OCI-LY7 (cell line): Measurements from ENCODE around the gene RNASET2. TPM values are rescaled to one million over a fixed set of nuclear protein-coding genes. Genes with fewer than 3 reads are reported as not detected.
"Not testable (repeated sequence)": the region's sequence is repeated elsewhere in the genome, so short reads cannot be mapped to it uniquely, and the experiment has no call there.

Experiments used
- BruUV-seq: library from RNA; stranded (reverse); fragments of 400-500 nt; replicated peaks from 2 replicates; lab custom pipeline; 2021; lab: Mats Ljungman, UMichigan
- CTCF ChIA-PET: fragments of 300-600 bp; sonication (Branson Sonifier 250); formaldehyde crosslinking; loops from one replicate; lab custom pipeline; 2022; ENCODE audit warnings: antibody characterized with exemption; ENCODE audit not compliant: unreplicated experiment; lab: Charles Lee
- POLR2A ChIA-PET: fragments of 300-600 bp; sonication (Branson Sonifier 250); formaldehyde crosslinking; loops from one replicate; lab custom pipeline; 2022; ENCODE audit warnings: antibody characterized with exemption; lab: Charles Lee
- DNase-seq: peaks from one replicate; pipeline ENCODE4 v3.0.0-alpha.2; 2015; ENCODE audit warnings: low spot score
- H2AFZ ChIP-seq: fragments of 200-600 bp; sonication (generic), shearing (Covaris generic); 2 replicates; pipeline ENCODE4 v1.6.1; 2014; ENCODE audit warnings: mild to moderate bottlenecking, antibody characterized with exemption, low read length, moderate library complexity
- H3K27ac ChIP-seq: fragments of 200-600 bp; sonication (generic); 2 replicates; pipeline ENCODE4 v1.5.1; 2014; ENCODE audit warnings: mixed run types, low read depth, mild to moderate bottlenecking, moderate library complexity, low read length, inconsistent platforms; ENCODE audit not compliant: poor library complexity, severe bottlenecking
- H3K36me3 ChIP-seq: fragments of 200-600 bp; sonication (generic); 2 replicates; pipeline ENCODE4 v1.6.1; 2014; ENCODE audit warnings: mild to moderate bottlenecking, antibody characterized with exemption, low read length, moderate library complexity, mixed read lengths; ENCODE audit not compliant: insufficient read depth
- H3K4me1 ChIP-seq: fragments of 200-600 bp; sonication (generic); 2 replicates; pipeline ENCODE4 v1.5.1; 2014; ENCODE audit warnings: mild to moderate bottlenecking, low read length; ENCODE audit not compliant: insufficient read depth, poor library complexity, severe bottlenecking
- H3K4me2 ChIP-seq: fragments of 200-600 bp; sonication (generic); 2 replicates; pipeline ENCODE4 v1.6.1; 2014; ENCODE audit warnings: mild to moderate bottlenecking, low read length
- H3K4me3 ChIP-seq: fragments of 200-600 bp; sonication (generic); 2 replicates; pipeline ENCODE4 v1.5.1; 2014; ENCODE audit warnings: mild to moderate bottlenecking, low read depth, low read length; ENCODE audit not compliant: poor library complexity, severe bottlenecking
- H3K79me2 ChIP-seq: fragments of 200-600 bp; sonication (generic); 2 replicates; pipeline ENCODE4 v1.6.1; 2016; ENCODE audit warnings: low read depth, mild to moderate bottlenecking, low read length, moderate library complexity, mixed read lengths; ENCODE audit not compliant: insufficient read depth
- H3K9me2 ChIP-seq: fragments of 200-600 bp; sonication (generic); 2 replicates; pipeline ENCODE4 v1.6.1; 2016; ENCODE audit warnings: mild to moderate bottlenecking, low read length, mixed read lengths; ENCODE audit not compliant: insufficient read depth
- H3K9me3 ChIP-seq: fragments of 200-600 bp; sonication (generic); 2 replicates; pipeline ENCODE4 v1.6.1; 2014; ENCODE audit warnings: mild to moderate bottlenecking, mixed run types, low read length, mixed read lengths
- H4K20me1 ChIP-seq: fragments of 200-600 bp; sonication (generic); 2 replicates; pipeline ENCODE4 v1.6.1; 2014; ENCODE audit warnings: mild to moderate bottlenecking, antibody characterized with exemption, low read length, moderate library complexity, mixed read lengths; ENCODE audit not compliant: insufficient read depth
- intact Hi-C: fragments of 100-400 bp; cut with micrococcal nuclease; formaldehyde crosslinking; loops from one replicate; pipeline ENCODE4 v1.10.0; 2022; ENCODE audit not compliant: unreplicated experiment
- microRNA-seq: library from miRNA; unstranded; fragments of <30 nt; microRNA quantifications from one replicate; pipeline ENCODE4 v1.2.0, GENCODE V29; 2022; ENCODE audit warnings: borderline replicate concordance
- small RNA-seq: library from RNA; depleted of rRNA; stranded (forward); fragments of <200 nt; gene quantifications from one replicate; pipeline ENCODE3, GENCODE V24; 2014
- total RNA-seq, 2 experiments: library from RNA; depleted of rRNA in 1 of 2; stranded (reverse); fragments of >200 nt in 1 of 2; shearing (Covaris generic) in 1 of 2; gene quantifications; 2 replicates each; pipeline ENCODE4 v1.2.3, GENCODE V29; 2014 to 2022
- TF ChIP-seq, protein P1 (sequence below): fragments of 200-600 bp; sonication (generic); conservative IDR thresholded peaks from 2 replicates; pipeline ENCODE4 v1.5.1; 2014; ENCODE audit warnings: mild to moderate bottlenecking, antibody characterized with exemption, low read length, moderate library complexity, mixed read lengths

The RNASET2 gene
- total RNA-seq, 2 experiments from 2014 or later: 71.7 to 105 TPM

DNA sequence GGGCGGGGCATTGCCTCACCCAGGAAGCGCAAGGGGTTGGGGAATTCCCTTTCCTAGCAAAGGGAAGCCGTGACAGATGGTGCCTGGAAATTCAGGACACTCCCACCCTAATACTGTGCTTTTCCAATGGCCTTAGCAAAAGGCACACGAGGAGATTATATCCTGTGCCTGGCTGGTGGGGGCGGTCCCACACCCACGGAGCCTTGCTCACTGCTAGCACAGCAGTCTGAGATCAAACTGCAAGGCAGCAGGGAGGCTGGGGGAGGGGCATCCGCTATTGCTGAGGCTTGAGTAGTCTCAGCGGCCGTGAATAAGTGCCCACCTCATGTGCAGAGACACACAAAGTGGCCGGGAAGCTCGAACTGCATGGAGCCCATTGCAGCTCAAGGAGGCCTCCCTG, 71.4 kb downstream of the RNASET2 start:
- H2AFZ ChIP-seq, H3K4me3 ChIP-seq, POLR2A ChIA-PET, H3K27ac ChIP-seq, H3K4me2 ChIP-seq, H3K79me2 ChIP-seq, H3K4me1 ChIP-seq, H3K9me2 ChIP-seq, DNase-seq, BruUV-seq, H4K20me1 ChIP-seq, H3K36me3 ChIP-seq, CTCF ChIA-PET, H3K9me3 ChIP-seq, intact Hi-C loops: not testable (repeated sequence)

DNA sequence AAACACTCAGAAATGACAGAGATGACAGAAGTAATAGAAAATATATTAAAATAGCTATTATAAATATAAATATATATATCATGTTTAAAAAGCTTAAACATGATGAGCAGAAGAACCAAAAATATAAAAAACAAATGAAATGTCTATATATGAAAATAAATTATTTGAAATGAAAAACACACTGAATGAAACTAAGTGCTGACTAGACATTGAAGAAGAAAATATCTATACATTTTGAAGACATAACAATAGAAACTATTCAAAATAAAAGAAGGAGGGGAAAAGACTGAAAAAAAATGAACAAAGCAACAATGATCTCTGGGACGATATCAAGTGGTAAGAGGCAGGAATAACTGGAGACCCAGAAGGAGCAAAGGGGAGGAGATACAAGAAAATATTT, 76.8 kb downstream of the RNASET2 start:
- no peak for DNase-seq
- Histone ChIP-seq H3K4me2 (no peak overlapping the region), H3K4me1 (no peaks in the 10 kb centered on the region), H3K9me3 (no peaks in the 10 kb centered on the region), H3K9me2 (no peaks in the 10 kb centered on the region), H3K27ac (no peak overlapping the region), H4K20me1 (no peaks in the 10 kb centered on the region), H3K4me3 (no peak overlapping the region), H2AFZ (no peak overlapping the region), H3K36me3 (no peaks in the 10 kb centered on the region), H3K79me2 (no peaks in the 10 kb centered on the region)
- CTCF ChIA-PET: no interaction called here
- POLR2A ChIA-PET: interaction anchor here (0.7 kb wide), 1 partner anchor 28 kb away, joined by 5 read pairs; no protein-coding TSS in a partner anchor
- TF ChIP-seq, protein P1, sequence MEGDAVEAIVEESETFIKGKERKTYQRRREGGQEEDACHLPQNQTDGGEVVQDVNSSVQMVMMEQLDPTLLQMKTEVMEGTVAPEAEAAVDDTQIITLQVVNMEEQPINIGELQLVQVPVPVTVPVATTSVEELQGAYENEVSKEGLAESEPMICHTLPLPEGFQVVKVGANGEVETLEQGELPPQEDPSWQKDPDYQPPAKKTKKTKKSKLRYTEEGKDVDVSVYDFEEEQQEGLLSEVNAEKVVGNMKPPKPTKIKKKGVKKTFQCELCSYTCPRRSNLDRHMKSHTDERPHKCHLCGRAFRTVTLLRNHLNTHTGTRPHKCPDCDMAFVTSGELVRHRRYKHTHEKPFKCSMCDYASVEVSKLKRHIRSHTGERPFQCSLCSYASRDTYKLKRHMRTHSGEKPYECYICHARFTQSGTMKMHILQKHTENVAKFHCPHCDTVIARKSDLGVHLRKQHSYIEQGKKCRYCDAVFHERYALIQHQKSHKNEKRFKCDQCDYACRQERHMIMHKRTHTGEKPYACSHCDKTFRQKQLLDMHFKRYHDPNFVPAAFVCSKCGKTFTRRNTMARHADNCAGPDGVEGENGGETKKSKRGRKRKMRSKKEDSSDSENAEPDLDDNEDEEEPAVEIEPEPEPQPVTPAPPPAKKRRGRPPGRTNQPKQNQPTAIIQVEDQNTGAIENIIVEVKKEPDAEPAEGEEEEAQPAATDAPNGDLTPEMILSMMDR: no peak
- BruUV-seq: no TSS peak
- intact Hi-C loops: no loop called here

Small RNA genes lying within 50 kb of the gene (microRNA-seq; reads per million reads assigned to microRNA genes)
- gene MIR3939: 6.8 reads per million

Small RNA genes lying within 50 kb of the gene (small RNA-seq; reads per million reads assigned to genes)
- not detected for gene MIR3939

Other genes with a start within 250 kb of the RNASET2 start
- 41.2 and 48.1 TPM in 2 replicates for gene CEP43, start 42.8 kb upstream of the RNASET2 start, total RNA-seq (2014; rRNA removed; shearing (Covaris generic))
- gene CEP43, start 42.8 kb upstream of the RNASET2 start, total RNA-seq (2022): 34.3 and 40.4 TPM in 2 replicates
- 0.05 and 0.35 TPM in 2 replicates for gene CCR6, start 166.5 kb upstream of the RNASET2 start, total RNA-seq (2014; rRNA removed; shearing (Covaris generic))
- gene CCR6, start 166.5 kb upstream of the RNASET2 start, total RNA-seq (2022): 0.10 TPM in 1 of 2 replicates, not detected in the other
- gene GPR31, start 201.4 kb upstream of the RNASET2 start, total RNA-seq (2014; rRNA removed; shearing (Covaris generic)): not detected in 2 replicates
- gene GPR31, start 201.4 kb upstream of the RNASET2 start, total RNA-seq (2022): not detected in 2 replicates